Breast epithelium (tissue), 3 donors: Measurements from ENCODE around the gene EBF3.

Source experiments
- POLR2A ChIP-seq: fragments of 450-650 bp; IDR thresholded peaks from one replicate; pipeline ENCODE4 v1.6.1; 2016; ENCODE audit warnings: antibody characterized with exemption, mild to moderate bottlenecking, moderate library complexity
- POLR2AphosphoS5 ChIP-seq, 3 donors: sonication (generic); formaldehyde crosslinking; IDR thresholded peaks; one replicate each; pipeline ENCODE4 v1.6.1; 2017; ENCODE audit warnings: antibody characterized with exemption in 3 of 3
- TF ChIP-seq, protein P1 (sequence below), 3 donors: fragments of 450-650 bp; IDR thresholded peaks; one replicate each; pipeline ENCODE4 v1.5.1; 2016 to 2017; ENCODE audit warnings: antibody characterized with exemption in 3 of 3, mild to moderate bottlenecking in 3 of 3, moderate library complexity in 3 of 3

DNA sequence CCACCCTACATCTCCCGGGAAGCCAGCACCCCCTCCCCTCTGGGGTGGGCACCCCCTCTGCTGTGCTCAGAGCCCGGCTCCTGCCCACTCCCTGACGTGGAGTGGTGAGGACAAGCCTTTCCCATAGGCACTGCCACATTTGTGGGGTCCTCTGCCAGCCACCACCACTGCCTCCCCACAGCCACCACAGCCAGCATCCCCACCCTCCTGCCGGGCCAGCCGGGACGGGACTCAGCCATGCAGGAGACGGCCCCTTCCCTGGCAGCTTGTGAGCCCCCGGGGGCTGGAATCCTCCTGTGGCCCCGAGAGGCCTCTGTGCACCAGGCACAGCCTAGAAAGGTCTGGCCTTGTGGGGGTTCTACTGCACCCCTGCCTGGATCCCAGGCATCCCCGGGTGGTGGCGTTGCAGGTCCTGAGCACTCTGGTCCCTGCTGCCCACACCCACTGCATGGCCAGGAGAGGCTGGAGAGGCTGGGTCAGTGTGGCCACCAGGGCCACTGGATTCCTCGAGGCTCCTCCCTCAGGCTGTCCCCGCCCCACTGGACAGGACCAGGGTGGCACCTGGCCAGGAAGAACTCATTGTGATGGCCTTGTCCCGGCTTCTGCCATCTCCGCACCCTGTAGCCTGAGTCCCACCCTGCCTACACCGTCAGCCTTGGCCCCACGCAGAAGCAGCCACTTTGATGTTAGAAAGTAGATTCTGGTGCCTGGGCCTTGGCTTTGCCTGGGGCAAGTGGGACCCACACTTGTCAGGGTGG is 148.0 kb downstream of the EBF3 start:
- TF ChIP-seq POLR2A (no peak), POLR2AphosphoS5 (IDR thresholded peaks at IDR 0.05) (no peak)
- TF ChIP-seq, protein P1, sequence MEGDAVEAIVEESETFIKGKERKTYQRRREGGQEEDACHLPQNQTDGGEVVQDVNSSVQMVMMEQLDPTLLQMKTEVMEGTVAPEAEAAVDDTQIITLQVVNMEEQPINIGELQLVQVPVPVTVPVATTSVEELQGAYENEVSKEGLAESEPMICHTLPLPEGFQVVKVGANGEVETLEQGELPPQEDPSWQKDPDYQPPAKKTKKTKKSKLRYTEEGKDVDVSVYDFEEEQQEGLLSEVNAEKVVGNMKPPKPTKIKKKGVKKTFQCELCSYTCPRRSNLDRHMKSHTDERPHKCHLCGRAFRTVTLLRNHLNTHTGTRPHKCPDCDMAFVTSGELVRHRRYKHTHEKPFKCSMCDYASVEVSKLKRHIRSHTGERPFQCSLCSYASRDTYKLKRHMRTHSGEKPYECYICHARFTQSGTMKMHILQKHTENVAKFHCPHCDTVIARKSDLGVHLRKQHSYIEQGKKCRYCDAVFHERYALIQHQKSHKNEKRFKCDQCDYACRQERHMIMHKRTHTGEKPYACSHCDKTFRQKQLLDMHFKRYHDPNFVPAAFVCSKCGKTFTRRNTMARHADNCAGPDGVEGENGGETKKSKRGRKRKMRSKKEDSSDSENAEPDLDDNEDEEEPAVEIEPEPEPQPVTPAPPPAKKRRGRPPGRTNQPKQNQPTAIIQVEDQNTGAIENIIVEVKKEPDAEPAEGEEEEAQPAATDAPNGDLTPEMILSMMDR (IDR thresholded peaks at IDR 0.05): no peak
